Left ventricle myocardium inferior (tissue), 1 donor: Measurements from ENCODE around the gene CHST10. TPM values are rescaled to one million over a fixed set of nuclear protein-coding genes. Genes with fewer than 3 reads are reported as not detected.

Experiments used
- DNase-seq: peaks from one replicate; pipeline ENCODE4 v3.0.0-alpha.2; 2020
- H3K27ac ChIP-seq: fragments of 200-600 bp; replicated peaks from 2 replicates; pipeline ENCODE4 v1.8.0; 2021
- H3K27me3 ChIP-seq: fragments of 200-600 bp; 2 replicates; pipeline ENCODE4 v1.8.0; 2021; ENCODE audit warnings: low read depth
- H3K36me3 ChIP-seq: fragments of 200-600 bp; 2 replicates; pipeline ENCODE4 v1.8.0; 2021
- H3K4me1 ChIP-seq: fragments of 200-600 bp; 2 replicates; pipeline ENCODE4 v1.8.0; 2021
- H3K4me3 ChIP-seq: fragments of 200-600 bp; 2 replicates; pipeline ENCODE4 v1.8.0; 2021; ENCODE audit warnings: mild to moderate bottlenecking, moderate library complexity
- H3K9me3 ChIP-seq: fragments of 200-600 bp; replicated peaks from 2 replicates; pipeline ENCODE4 v1.8.0; 2021
- intact Hi-C: fragments of 100-400 bp; cut with micrococcal nuclease; formaldehyde crosslinking; loops from one replicate; pipeline ENCODE4 v1.11.0; 2022
- total RNA-seq: library from RNA; stranded (reverse); fragmentation: NEBNext Ultra II Directional; extraction: Animal tissue kit (Norgen Biotek cat#: 25700); gene quantifications from one replicate; pipeline ENCODE4 v1.2.1, GENCODE V29; 2021
- TF ChIP-seq, protein P1 (sequence below): fragments of 200-600 bp; IDR thresholded peaks from 2 replicates; pipeline ENCODE4 v1.8.0; 2021; ENCODE audit warnings: antibody characterized with exemption, mild to moderate bottlenecking, borderline replicate concordance
- donor health status: DM: no; HTN: yes; CAD: no; lungs with severe emphysema.

Gene CHST10
- total RNA-seq, 1 donor from 2014 or later: 11.6 TPM

DNA sequence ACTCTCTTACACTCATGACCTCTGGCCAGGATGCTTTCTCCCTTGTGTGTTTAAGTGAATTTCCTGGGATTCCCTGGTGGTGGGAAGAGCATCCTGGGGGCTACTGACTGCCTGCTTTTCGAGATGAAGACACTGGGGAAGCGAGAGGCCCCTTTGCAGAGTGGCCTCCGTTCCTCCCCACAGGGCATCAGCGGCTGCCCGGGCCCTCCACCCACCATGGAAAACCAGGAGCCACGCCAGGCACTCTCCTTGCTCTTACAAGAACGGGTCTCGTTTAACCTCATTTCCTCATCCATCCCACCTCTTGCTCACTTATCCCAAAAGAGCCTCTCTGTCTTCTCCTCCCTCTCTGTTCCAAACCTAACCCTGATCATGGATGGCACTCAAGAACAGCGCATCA is 17.8 kb downstream of the CHST10 start:
- no peak for DNase-seq
- Histone ChIP-seq H3K4me3 (no peak overlapping the region), H3K27ac (no peak overlapping the region), H3K36me3 (peaks cover 70% of the 10 kb centered on the region), H3K27me3 (no peaks in the 10 kb centered on the region), H3K4me1 (no peaks in the 10 kb centered on the region), H3K9me3 (no peaks in the 10 kb centered on the region)
- TF ChIP-seq, protein P1, sequence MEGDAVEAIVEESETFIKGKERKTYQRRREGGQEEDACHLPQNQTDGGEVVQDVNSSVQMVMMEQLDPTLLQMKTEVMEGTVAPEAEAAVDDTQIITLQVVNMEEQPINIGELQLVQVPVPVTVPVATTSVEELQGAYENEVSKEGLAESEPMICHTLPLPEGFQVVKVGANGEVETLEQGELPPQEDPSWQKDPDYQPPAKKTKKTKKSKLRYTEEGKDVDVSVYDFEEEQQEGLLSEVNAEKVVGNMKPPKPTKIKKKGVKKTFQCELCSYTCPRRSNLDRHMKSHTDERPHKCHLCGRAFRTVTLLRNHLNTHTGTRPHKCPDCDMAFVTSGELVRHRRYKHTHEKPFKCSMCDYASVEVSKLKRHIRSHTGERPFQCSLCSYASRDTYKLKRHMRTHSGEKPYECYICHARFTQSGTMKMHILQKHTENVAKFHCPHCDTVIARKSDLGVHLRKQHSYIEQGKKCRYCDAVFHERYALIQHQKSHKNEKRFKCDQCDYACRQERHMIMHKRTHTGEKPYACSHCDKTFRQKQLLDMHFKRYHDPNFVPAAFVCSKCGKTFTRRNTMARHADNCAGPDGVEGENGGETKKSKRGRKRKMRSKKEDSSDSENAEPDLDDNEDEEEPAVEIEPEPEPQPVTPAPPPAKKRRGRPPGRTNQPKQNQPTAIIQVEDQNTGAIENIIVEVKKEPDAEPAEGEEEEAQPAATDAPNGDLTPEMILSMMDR: no peak
- intact Hi-C loops: no loop called here

DNA sequence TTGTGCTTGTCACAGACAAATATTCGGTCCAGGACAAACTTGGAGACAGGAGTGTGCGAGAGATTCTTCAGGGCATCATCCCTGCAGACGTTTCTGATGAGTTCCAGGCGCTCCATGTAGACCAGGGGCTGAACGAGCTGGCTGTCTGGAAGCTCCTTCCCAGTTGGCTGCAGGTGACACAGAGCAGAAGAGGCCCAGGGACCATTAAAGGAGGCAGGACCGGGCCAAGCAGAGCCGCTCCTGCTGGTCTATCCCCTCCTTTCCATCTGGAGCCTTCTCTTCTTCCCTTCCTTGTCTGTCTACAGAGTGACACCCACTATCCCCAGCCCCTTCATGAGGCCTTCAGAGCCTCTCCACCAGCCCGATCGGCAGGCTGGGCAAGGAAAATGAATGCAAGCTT is 19.5 kb downstream of the CHST10 start:
- no peak for DNase-seq
- Histone ChIP-seq H3K27me3 (no peaks in the 10 kb centered on the region), H3K4me3 (no peak overlapping the region), H3K36me3 (peaks cover 67% of the 10 kb centered on the region), H3K27ac (no peak overlapping the region), H3K9me3 (no peaks in the 10 kb centered on the region), H3K4me1 (no peaks in the 10 kb centered on the region)
- TF ChIP-seq, protein P1: no peak
- intact Hi-C loops: no loop called here

DNA sequence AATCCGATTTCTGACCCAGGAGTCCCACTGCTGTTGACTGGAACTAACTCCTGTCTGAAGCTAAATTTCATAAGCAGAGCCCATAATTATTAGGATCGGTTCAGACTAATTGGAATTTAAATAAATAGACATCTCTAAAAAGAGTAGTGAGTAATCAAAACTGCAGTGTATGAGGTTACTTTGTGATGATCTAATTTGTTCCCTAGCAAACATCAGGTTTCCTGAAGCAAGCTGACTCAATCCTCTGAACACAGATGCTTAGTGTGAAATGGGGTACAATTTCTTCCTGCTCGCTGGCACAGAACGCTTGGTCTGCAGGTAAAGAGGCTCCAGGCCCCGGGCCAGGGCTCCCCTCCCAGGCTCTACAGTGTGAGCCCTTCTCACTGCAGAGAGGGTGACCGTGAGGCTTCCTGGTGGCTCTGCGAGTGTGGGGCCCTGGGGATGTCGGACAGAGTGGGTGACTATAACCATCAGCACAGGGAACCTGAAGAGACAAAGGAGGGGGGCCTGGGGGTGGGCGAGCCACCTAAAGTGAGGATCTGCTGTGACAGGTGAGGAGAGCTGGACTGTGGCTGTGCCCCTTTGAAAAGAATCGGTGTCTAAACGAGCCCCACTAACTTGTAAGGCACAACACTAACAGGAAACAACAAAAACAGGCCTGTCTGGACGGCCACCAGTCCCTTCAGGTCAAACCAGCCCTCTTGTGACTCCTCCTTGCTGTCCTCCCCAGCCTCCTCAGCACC is 20.2 kb downstream of the CHST10 start:
- DNase-seq: no peak
- H3K9me3 ChIP-seq: no peaks in the 10 kb centered on the region
- no peaks in the 10 kb centered on the region for H3K4me1 ChIP-seq
- TF ChIP-seq, protein P1: no peak
- H3K4me3 ChIP-seq: no peak overlapping the region
- no peaks in the 10 kb centered on the region for H3K27me3 ChIP-seq
- intact Hi-C loops: no loop called here
- peaks cover 69% of the 10 kb centered on the region for H3K36me3 ChIP-seq
- no peak overlapping the region for H3K27ac ChIP-seq

DNA sequence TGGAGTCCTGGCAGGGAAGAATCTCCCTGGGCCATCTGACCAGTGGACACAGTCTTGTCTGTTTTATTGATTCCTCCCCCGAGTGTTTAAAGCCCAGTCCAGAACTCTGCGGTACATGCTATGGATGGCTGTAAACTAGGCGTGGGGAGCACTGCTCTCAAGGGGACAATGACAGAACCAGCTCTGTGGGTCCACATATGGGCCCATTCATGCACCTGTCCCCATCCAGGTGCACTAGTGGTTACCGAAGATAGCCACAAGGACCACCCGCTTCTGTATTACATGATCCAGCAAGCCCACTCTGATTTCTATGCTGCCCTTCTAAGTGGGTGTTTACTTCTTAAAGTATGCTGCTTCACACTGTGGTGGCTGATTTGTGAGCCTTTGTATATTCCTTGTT is 21.0 kb downstream of the CHST10 start:
- TF ChIP-seq, protein P1: no peak
- H3K27ac ChIP-seq: no peak overlapping the region
- H3K4me1 ChIP-seq: no peaks in the 10 kb centered on the region
- no peak for DNase-seq
- H3K4me3 ChIP-seq: no peak overlapping the region
- no peaks in the 10 kb centered on the region for H3K27me3 ChIP-seq
- intact Hi-C loops: no loop called here
- H3K9me3 ChIP-seq: no peaks in the 10 kb centered on the region
- peaks cover 69% of the 10 kb centered on the region for H3K36me3 ChIP-seq

DNA sequence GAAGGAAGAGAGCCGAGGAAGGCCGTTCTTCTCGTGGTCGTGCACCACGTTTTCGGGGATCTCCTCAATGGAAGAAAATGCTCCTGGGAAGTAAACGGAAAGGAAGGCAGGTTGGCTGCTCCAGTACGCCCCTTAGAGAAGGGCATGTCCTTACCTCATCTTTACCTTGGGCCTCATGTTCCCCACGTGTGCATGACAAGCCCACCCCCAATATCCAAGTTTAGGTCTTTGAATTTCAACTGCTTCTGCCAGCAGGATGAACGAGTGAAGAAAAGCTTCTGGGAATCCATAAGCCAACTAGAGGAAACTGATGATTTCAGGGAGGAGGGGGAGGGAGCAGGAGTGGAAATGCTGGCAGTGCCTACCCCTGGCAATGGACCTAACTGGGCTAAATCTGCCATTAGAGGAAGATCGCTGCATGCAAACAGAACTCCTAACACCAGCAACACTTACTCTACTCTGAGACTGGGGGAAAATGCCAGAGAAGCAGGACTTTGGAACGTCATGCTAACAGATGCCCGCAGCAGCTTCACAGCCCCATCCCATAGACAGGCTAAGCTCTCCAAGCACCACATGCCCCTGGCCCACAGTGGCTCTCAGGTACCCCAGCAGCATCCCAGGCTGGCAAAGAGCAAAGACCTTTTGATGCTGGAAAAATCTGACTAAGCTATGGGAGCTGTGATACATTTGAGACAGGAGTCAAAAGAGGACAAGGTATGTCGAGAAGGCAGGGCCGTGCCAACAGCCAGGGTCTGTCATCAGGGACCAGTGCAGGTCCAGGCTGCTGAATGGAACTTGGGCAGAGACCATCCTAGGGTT is 21.7 kb downstream of the CHST10 start:
- Histone ChIP-seq H3K9me3 (no peaks in the 10 kb centered on the region), H3K27me3 (no peaks in the 10 kb centered on the region), H3K27ac (no peak overlapping the region), H3K4me3 (no peak overlapping the region), H3K36me3 (peaks cover 63% of the 10 kb centered on the region), H3K4me1 (no peaks in the 10 kb centered on the region)
- DNase-seq: no peak
- TF ChIP-seq, protein P1: no peak
- intact Hi-C loops: no loop called here
